Measurements from ENCODE around the gene CPZ.
"Not testable (repeated sequence)": the region's sequence is repeated elsewhere in the genome, so short reads cannot be mapped to it uniquely, and the experiment has no call there.

Gene CPZ

GRCh38 chr4:8646296-8647093 is 53.9 kb downstream of the CPZ start:
- no peak for TF ChIP-seq POLR2AphosphoS5 (IDR thresholded peaks at IDR 0.05; ENCODE audit: low read depth, low read length)
- no peak for TF ChIP-seq SPI1 (IDR thresholded peaks at IDR 0.05; ENCODE audit: low read depth, low read length)
- no peak for TF ChIP-seq PAX5 (IDR thresholded peaks at IDR 0.05; ENCODE audit: insufficient read depth, low read length, severe bottlenecking)
- TF ChIP-seq POLR2A (IDR thresholded peaks at IDR 0.05; ENCODE audit: low read depth, low read length), result no peak
- no peak for TF ChIP-seq POU2F2 (IDR thresholded peaks at IDR 0.05; ENCODE audit: low read depth, low read length)
- no peak for TF ChIP-seq TAF1 (IDR thresholded peaks at IDR 0.05; ENCODE audit: low read depth, low read length)
- FAIRE-seq (no peak), DNase-seq (ENCODE audit: insufficient read length, low spot score) (no peak)

GRCh38 chr4:8647094-8647570 is 54.6 kb downstream of the CPZ start:
- TF ChIP-seq POU2F2 (IDR thresholded peaks at IDR 0.05; ENCODE audit: low read depth, low read length), result no peak
- FAIRE-seq (no peak), DNase-seq (ENCODE audit: insufficient read length, low spot score) (no peak)

GRCh38 chr4:8647626-8648025 is 55.1 kb downstream of the CPZ start:
- DNase-seq (ENCODE audit: insufficient read length, low spot score), result no peak
- TF ChIP-seq POU2F2 (IDR thresholded peaks at IDR 0.05; ENCODE audit: low read depth, low read length) (no peak), TAF1 (IDR thresholded peaks at IDR 0.05; ENCODE audit: low read depth, low read length) (no peak), POLR2A (IDR thresholded peaks at IDR 0.05; ENCODE audit: low read depth, low read length) (no peak), PAX5 (IDR thresholded peaks at IDR 0.05; ENCODE audit: insufficient read depth, low read length, severe bottlenecking) (no peak)
- no peak for FAIRE-seq

- TF ChIP-seq PAX5 (IDR thresholded peaks at IDR 0.05; ENCODE audit: insufficient read depth, low read length, severe bottlenecking) (no peak), POLR2AphosphoS5 (IDR thresholded peaks at IDR 0.05; ENCODE audit: low read depth, low read length) (no peak), POLR2A (IDR thresholded peaks at IDR 0.05; ENCODE audit: low read depth, low read length) (no peak), TAF1 (IDR thresholded peaks at IDR 0.05; ENCODE audit: low read depth, low read length) (no peak)
- DNase-seq (ENCODE audit: insufficient read length, low spot score) (no peak), FAIRE-seq (no peak)
Observed at GRCh38 chr4:8648296-8648695, 55.7 kb downstream of the CPZ start.

GRCh38 chr4:8648816-8649630 is 56.5 kb downstream of the CPZ start:
- TF ChIP-seq POLR2A (IDR thresholded peaks at IDR 0.05; ENCODE audit: low read depth, low read length), result no peak
- DNase-seq (ENCODE audit: insufficient read length, low spot score) (no peak), FAIRE-seq (no peak)

GRCh38 chr4:8649631-8650361 is 57.2 kb downstream of the CPZ start:
- no peak for FAIRE-seq
- no peak for DNase-seq (ENCODE audit: insufficient read length, low spot score)
- TF ChIP-seq PAX5 (IDR thresholded peaks at IDR 0.05; ENCODE audit: insufficient read depth, low read length, severe bottlenecking), result no peak
- TF ChIP-seq POLR2AphosphoS5 (IDR thresholded peaks at IDR 0.05; ENCODE audit: low read depth, low read length), result no peak

- no peak for DNase-seq (ENCODE audit: insufficient read length, low spot score)
- TF ChIP-seq SPI1 (IDR thresholded peaks at IDR 0.05; ENCODE audit: low read depth, low read length) (no peak), PAX5 (IDR thresholded peaks at IDR 0.05; ENCODE audit: insufficient read depth, low read length, severe bottlenecking) (no peak), POLR2AphosphoS5 (IDR thresholded peaks at IDR 0.05; ENCODE audit: low read depth, low read length) (no peak), POU2F2 (IDR thresholded peaks at IDR 0.05; ENCODE audit: low read depth, low read length) (no peak), TAF1 (IDR thresholded peaks at IDR 0.05; ENCODE audit: low read depth, low read length) (no peak), POLR2A (IDR thresholded peaks at IDR 0.05; ENCODE audit: low read depth, low read length) (no peak)
- FAIRE-seq, result no peak
Observed at GRCh38 chr4:8651661-8652180, 59.2 kb downstream of the CPZ start.

GRCh38 chr4:8652181-8653078 is 59.9 kb downstream of the CPZ start:
- no peak for DNase-seq (ENCODE audit: insufficient read length, low spot score)
- no peak for FAIRE-seq
- no peak for TF ChIP-seq SPI1 (IDR thresholded peaks at IDR 0.05; ENCODE audit: low read depth, low read length)
- TF ChIP-seq POLR2A (IDR thresholded peaks at IDR 0.05; ENCODE audit: low read depth, low read length), result no peak
- no peak for TF ChIP-seq POLR2AphosphoS5 (IDR thresholded peaks at IDR 0.05; ENCODE audit: low read depth, low read length)
- TF ChIP-seq PAX5 (IDR thresholded peaks at IDR 0.05; ENCODE audit: insufficient read depth, low read length, severe bottlenecking), result no peak
- no peak for TF ChIP-seq POU2F2 (IDR thresholded peaks at IDR 0.05; ENCODE audit: low read depth, low read length)
- no peak for TF ChIP-seq TAF1 (IDR thresholded peaks at IDR 0.05; ENCODE audit: low read depth, low read length)

- no peak for DNase-seq (ENCODE audit: insufficient read length, low spot score)
- FAIRE-seq, result no peak
- no peak for TF ChIP-seq POLR2AphosphoS5 (IDR thresholded peaks at IDR 0.05; ENCODE audit: low read depth, low read length)
- TF ChIP-seq TAF1 (IDR thresholded peaks at IDR 0.05; ENCODE audit: low read depth, low read length), result no peak
- TF ChIP-seq POLR2A (IDR thresholded peaks at IDR 0.05; ENCODE audit: low read depth, low read length), result no peak
- TF ChIP-seq POU2F2 (IDR thresholded peaks at IDR 0.05; ENCODE audit: low read depth, low read length), result no peak
- TF ChIP-seq SPI1 (IDR thresholded peaks at IDR 0.05; ENCODE audit: low read depth, low read length), result no peak
- TF ChIP-seq PAX5 (IDR thresholded peaks at IDR 0.05; ENCODE audit: insufficient read depth, low read length, severe bottlenecking), result no peak
Observed at GRCh38 chr4:8653326-8654000, 60.9 kb downstream of the CPZ start.

GRCh38 chr4:8654139-8654538 is 61.6 kb downstream of the CPZ start:
- DNase-seq (ENCODE audit: insufficient read length, low spot score); FAIRE-seq: not testable (repeated sequence)
